ENCODE data around the gene MCAT. TPM values are rescaled to one million over a fixed set of nuclear protein-coding genes. Genes with fewer than 3 reads are reported as not detected.
A peak's percentile ranks its signal among the peaks of the same experiment; 100 is the strongest.
"Not testable (repeated sequence)": the region's sequence is repeated elsewhere in the genome, so short reads cannot be mapped to it uniquely, and the experiment has no call there.

MCAT gene
- total RNA-seq, 1 experiment from 2014 or later = 23.9 TPM

DNA sequence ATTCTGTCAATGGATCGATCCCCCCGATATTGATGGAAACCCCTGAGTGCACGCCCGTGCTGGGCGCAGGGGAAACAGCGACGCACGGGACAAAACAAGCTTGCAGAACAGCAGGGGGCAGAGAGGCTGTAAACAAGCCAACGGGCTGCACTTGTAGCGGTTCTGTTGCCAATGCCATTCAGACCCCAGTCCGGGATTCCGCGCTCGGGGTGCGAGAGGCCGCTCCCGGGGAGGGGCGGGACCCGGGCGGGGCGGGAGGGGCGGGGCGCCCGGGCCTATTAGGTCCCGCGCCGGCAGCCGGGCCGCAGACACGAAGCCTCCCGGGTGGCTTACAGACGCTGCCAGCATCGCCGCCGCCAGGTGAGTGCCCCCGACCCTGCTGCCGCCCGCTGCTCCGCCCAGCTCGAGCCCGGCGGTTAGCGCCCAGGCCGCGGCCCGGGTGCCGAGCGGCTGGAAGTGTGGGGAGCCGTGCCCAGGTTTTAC lies 32.7 kb downstream of the MCAT start, which contains the start of gene BIK:
BIK (plus strand) TSS at position 307 of the 483 bp plus-strand sequence. CDS start 13,273 bp downstream, outside the sequence.
- no peak within 1 kb of the TSS for H3K27ac Mint-ChIP-seq (ENCODE audit: unreplicated experiment)
- TF ChIP-seq, protein P1, sequence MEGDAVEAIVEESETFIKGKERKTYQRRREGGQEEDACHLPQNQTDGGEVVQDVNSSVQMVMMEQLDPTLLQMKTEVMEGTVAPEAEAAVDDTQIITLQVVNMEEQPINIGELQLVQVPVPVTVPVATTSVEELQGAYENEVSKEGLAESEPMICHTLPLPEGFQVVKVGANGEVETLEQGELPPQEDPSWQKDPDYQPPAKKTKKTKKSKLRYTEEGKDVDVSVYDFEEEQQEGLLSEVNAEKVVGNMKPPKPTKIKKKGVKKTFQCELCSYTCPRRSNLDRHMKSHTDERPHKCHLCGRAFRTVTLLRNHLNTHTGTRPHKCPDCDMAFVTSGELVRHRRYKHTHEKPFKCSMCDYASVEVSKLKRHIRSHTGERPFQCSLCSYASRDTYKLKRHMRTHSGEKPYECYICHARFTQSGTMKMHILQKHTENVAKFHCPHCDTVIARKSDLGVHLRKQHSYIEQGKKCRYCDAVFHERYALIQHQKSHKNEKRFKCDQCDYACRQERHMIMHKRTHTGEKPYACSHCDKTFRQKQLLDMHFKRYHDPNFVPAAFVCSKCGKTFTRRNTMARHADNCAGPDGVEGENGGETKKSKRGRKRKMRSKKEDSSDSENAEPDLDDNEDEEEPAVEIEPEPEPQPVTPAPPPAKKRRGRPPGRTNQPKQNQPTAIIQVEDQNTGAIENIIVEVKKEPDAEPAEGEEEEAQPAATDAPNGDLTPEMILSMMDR (IDR thresholded peaks at IDR 0.05; ENCODE audit: unreplicated experiment) = no peak

DNA sequence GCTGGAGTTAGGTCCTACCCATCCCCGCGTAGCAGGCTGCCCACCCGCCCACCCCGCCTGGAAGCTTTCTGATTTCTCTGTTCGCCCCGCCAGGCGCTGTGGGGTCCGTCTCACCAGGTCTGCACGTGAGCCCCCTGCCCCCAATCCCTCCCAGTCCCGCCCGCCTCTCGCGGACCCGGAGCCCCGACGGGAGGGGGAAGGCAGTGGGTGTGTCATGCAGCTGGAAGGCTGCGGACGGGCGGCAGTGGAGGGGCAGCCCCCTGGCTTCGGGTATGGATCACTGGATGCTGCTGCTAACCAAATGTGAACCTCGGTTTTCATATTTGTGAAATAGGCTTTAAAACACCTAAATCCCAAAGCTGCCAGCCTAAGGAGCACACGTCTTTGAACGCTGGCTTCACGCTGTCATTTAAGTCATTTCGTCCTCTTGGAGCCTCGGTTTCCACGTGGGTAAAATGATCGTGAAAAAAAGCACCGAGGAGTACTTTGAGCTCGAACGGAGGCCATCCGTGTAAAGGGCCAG lies 33.2 kb downstream of the MCAT start:
- Mint-ChIP-seq H3K36me3 (ENCODE audit: insufficient read depth, unreplicated experiment) (peaks cover 31% of the 10 kb centered on the region), H3K4me3 (ENCODE audit: low read depth, unreplicated experiment) (peak overlapping the region; percentile 89), H3K27me3 (ENCODE audit: unreplicated experiment) (no peaks in the 10 kb centered on the region), H3K9me3 (ENCODE audit: low read depth, unreplicated experiment) (no peaks in the 10 kb centered on the region), H3K27ac (ENCODE audit: unreplicated experiment) (no peak overlapping the region), H3K4me1 (ENCODE audit: low read depth, unreplicated experiment) (peaks cover 27% of the 10 kb centered on the region)
- intact Hi-C loops (cut with micrococcal nuclease; ENCODE audit: unreplicated experiment) = no loop called here
- BruUV-seq (replicated peaks) = no TSS peak
- CTCF ChIA-PET = no interaction called here
- TF ChIP-seq, protein P1 (IDR thresholded peaks at IDR 0.05; ENCODE audit: unreplicated experiment) = no peak
- DNase-seq = no peak

More for the DNA sequence above, 32.7 kb downstream of the MCAT start, which contains the start of gene BIK:
- H3K27me3 Mint-ChIP-seq (ENCODE audit: unreplicated experiment) = no peaks in the 10 kb centered on the region
- no TSS peak for BruUV-seq (replicated peaks)
- H3K4me1 Mint-ChIP-seq (ENCODE audit: low read depth, unreplicated experiment) = peaks cover 32% of the 10 kb centered on the region
- DNase-seq = peak; percentile 73
- intact Hi-C loops (cut with micrococcal nuclease; ENCODE audit: unreplicated experiment) = no loop called here
- peaks cover 34% of the 10 kb centered on the region for H3K36me3 Mint-ChIP-seq (ENCODE audit: insufficient read depth, unreplicated experiment)
- no peaks in the 10 kb centered on the region for H3K9me3 Mint-ChIP-seq (ENCODE audit: low read depth, unreplicated experiment)
- CTCF ChIA-PET = no interaction called here
- H3K4me3 Mint-ChIP-seq (ENCODE audit: low read depth, unreplicated experiment) = peak within 1 kb of the TSS; percentile 89

DNA sequence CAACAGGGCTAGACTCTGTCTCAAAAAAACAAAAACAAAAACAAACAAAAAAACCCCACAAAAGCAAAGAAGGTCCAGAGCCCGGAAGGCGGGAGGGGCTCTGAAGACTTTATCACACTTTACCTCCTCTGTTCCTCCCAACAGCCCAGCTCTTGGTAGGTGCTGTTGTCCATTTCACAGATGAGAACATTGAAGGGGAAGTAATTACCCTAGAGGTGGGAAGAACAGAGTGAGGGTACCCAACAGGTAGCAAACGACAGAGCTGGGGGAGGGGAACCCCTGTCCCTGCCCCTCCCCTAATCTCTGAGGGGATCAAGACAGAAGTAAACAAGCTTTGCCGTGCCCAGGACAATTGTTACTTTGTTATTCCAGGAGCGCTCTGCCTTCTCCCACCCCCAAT lies 33.7 kb downstream of the MCAT start:
- no TSS peak for BruUV-seq (replicated peaks)
- H3K4me1 Mint-ChIP-seq (ENCODE audit: low read depth, unreplicated experiment) = peaks cover 22% of the 10 kb centered on the region
- no peak overlapping the region for H3K4me3 Mint-ChIP-seq (ENCODE audit: low read depth, unreplicated experiment)
- no peaks in the 10 kb centered on the region for H3K27me3 Mint-ChIP-seq (ENCODE audit: unreplicated experiment)
- intact Hi-C loops (cut with micrococcal nuclease; ENCODE audit: unreplicated experiment) = no loop called here
- TF ChIP-seq, protein P1 (IDR thresholded peaks at IDR 0.05; ENCODE audit: unreplicated experiment) = no peak
- H3K27ac Mint-ChIP-seq (ENCODE audit: unreplicated experiment) = no peak overlapping the region
- no peaks in the 10 kb centered on the region for H3K9me3 Mint-ChIP-seq (ENCODE audit: low read depth, unreplicated experiment)
- no peak for DNase-seq
- CTCF ChIA-PET = no interaction called here
- peaks cover 28% of the 10 kb centered on the region for H3K36me3 Mint-ChIP-seq (ENCODE audit: insufficient read depth, unreplicated experiment)

DNA sequence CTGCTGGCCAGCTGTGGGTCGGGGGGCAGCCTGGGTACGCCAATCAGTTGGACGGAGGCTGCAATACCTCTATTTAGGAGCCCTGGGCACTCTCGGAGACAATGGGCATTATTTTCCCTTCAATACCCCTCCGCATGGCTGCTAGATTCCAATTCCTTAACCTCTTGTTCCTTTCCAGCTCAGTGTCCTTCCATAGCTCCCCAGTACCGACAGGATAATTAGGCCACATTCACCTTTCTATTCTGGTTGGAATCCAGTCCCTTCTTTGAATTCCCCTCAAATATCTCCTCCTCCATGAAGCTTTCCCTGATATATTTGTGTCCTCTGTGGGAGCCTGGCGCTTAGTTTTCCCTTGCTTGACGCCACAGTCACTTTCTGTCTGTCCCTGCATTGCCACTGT lies 36.9 kb downstream of the MCAT start:
- Mint-ChIP-seq H3K4me3 (ENCODE audit: low read depth, unreplicated experiment) (no peak overlapping the region), H3K27ac (ENCODE audit: unreplicated experiment) (no peak overlapping the region), H3K4me1 (ENCODE audit: low read depth, unreplicated experiment) (peaks cover 12% of the 10 kb centered on the region), H3K27me3 (ENCODE audit: unreplicated experiment) (no peaks in the 10 kb centered on the region), H3K9me3 (ENCODE audit: low read depth, unreplicated experiment) (no peaks in the 10 kb centered on the region), H3K36me3 (ENCODE audit: insufficient read depth, unreplicated experiment) (peaks cover 18% of the 10 kb centered on the region)
- intact Hi-C loops (cut with micrococcal nuclease; ENCODE audit: unreplicated experiment) = no loop called here
- no TSS peak for BruUV-seq (replicated peaks)
- TF ChIP-seq, protein P1 (IDR thresholded peaks at IDR 0.05; ENCODE audit: unreplicated experiment) = no peak
- CTCF ChIA-PET = interaction anchor here (0.6 to 0.7 kb wide), 3 partner anchors 27 to 290 kb away, joined by 3 to 6 read pairs (median 3); no protein-coding TSS in a partner anchor
- no peak for DNase-seq

DNA sequence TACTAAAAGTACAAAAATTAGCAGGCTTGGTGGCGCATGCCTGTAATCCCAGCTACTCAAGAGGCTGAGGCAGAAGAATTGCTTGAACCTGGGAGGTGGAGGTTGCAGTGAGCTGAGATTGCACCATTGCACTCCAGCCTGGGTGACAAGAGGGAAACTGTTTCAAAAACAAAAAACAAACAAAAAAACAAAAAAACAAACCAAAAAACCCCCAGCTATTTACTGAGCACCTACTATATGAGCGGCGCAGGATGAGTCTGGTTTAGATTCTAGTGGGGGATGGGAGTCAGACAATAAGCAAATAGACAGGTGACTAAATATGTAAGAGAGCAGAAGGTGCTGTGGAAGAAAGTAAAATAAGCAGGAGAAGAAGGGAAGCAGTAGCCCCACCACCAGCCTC lies 38.2 kb downstream of the MCAT start:
- Mint-ChIP-seq H3K36me3 (ENCODE audit: insufficient read depth, unreplicated experiment) (peaks cover 12% of the 10 kb centered on the region), H3K4me1 (ENCODE audit: low read depth, unreplicated experiment) (peaks cover 19% of the 10 kb centered on the region)
- DNase-seq; H3K27ac Mint-ChIP-seq (ENCODE audit: unreplicated experiment); H3K4me3 Mint-ChIP-seq (ENCODE audit: low read depth, unreplicated experiment); H3K27me3 Mint-ChIP-seq (ENCODE audit: unreplicated experiment); BruUV-seq (replicated peaks); H3K9me3 Mint-ChIP-seq (ENCODE audit: low read depth, unreplicated experiment); intact Hi-C loops (cut with micrococcal nuclease; ENCODE audit: unreplicated experiment): not testable (repeated sequence)
- CTCF ChIA-PET = interaction anchor here (0.7 kb wide), 1 partner anchor 10 kb away, joined by 3 read pairs; no protein-coding TSS in a partner anchor

DNA sequence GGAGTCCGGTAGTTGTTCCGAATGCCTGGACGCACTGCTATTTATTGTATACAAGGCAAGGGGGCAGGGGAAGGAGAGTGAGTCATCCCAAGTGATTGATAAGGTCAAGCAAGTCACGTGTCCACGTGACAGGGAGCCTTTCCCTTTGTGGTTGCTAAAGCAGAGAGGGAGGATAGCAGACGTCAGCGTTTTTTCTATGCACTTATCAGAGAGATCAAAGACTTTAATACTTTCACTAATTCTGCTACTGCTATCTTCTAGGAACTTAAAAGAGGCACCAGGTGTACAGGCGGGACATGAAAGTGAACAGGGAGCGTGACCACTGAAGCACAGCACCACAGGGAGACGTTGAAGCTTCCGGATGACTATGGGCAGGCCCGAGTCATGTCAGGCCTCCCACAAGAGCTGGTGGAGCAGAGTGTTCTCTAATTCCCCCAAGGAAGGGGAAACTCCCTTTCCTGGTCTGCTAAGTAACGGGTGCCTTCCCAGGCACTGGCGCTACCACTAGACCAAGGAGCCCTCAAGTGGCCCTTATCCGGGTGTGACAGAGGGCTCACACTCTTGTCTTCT lies 39.1 kb downstream of the MCAT start:
- Mint-ChIP-seq H3K36me3 (ENCODE audit: insufficient read depth, unreplicated experiment) (peaks cover 11% of the 10 kb centered on the region), H3K4me1 (ENCODE audit: low read depth, unreplicated experiment) (peaks cover 20% of the 10 kb centered on the region)
- BruUV-seq (replicated peaks); H3K4me3 Mint-ChIP-seq (ENCODE audit: low read depth, unreplicated experiment); CTCF ChIA-PET; H3K9me3 Mint-ChIP-seq (ENCODE audit: low read depth, unreplicated experiment); DNase-seq; intact Hi-C loops (cut with micrococcal nuclease; ENCODE audit: unreplicated experiment); H3K27me3 Mint-ChIP-seq (ENCODE audit: unreplicated experiment); H3K27ac Mint-ChIP-seq (ENCODE audit: unreplicated experiment): not testable (repeated sequence)
